K562 (cell line): Measurements from ENCODE around the gene FSTL3. TPM values are rescaled to one million over a fixed set of nuclear protein-coding genes. Genes with fewer than 3 reads are reported as not detected.

Experiments
- ATAC-seq: fragments of 200-7000 bp; cut with Tn5 transposase; 3 replicates; pipeline ENCODE4 v1.9.1; 2020; ENCODE audit warnings: moderate library complexity
- BruUV-seq: library from RNA; stranded (reverse); fragments of 400-500 nt; replicated peaks from 2 replicates; lab custom pipeline; 2021; lab: Mats Ljungman, UMichigan
- CTCF ChIA-PET: fragments of 300-600 bp; formaldehyde crosslinking; extraction: SDS; loops from one replicate; lab custom pipeline; 2021; ENCODE audit warnings: low intra/inter-chr PET ratio; lab: Yijun Ruan, JAX
- POLR2A ChIA-PET: fragments of 300-600, 350-650 bp; sonication (Branson Sonifier 250); formaldehyde crosslinking; extraction: SDS; loops from one replicate; lab custom pipeline; 2021; ENCODE audit warnings: antibody characterized with exemption, inconsistent platforms; lab: Yijun Ruan, JAX
- DNase-seq, 4 experiments: peaks; one replicate each; pipeline versions ENCODE4 v3.0.0 to v3.0.0-alpha.2; 2011 to 2018; ENCODE audit warnings: low spot score in 3 of 4, mixed read lengths in 3 of 4; ENCODE audit errors: extremely low read depth in 1 of 4
- FAIRE-seq: peaks from 2 replicates; lab custom pipeline; 2011; peaks lifted over from hg19 to GRCh38; lab: Jason Lieb, UNC
- H2AFZ ChIP-seq: 2 replicates; pipeline ENCODE4 v1.6.0; 2011; ENCODE audit warnings: low read depth, low read length, control low read depth, inconsistent platforms
- H3K27ac ChIP-seq: fragments of 200-600 bp; 3 replicates; pipeline ENCODE4 v1.8.0; 2011; ENCODE audit warnings: low read depth, mild to moderate bottlenecking, control low read depth, inconsistent platforms, low read length, moderate library complexity, mixed read lengths; ENCODE audit errors: extremely low read depth
- H3K27me3 ChIP-seq, 2 experiments: fragments of 300-600 bp in 1 of 2; 2 replicates in 1 of 2; 3 replicates in 1 of 2; pipeline versions ENCODE4 v1.6.0 to v1.8.0; 2011; ENCODE audit warnings: inconsistent platforms in 2 of 2, low read length in 2 of 2, mild to moderate bottlenecking in 1 of 2, mixed read lengths in 1 of 2, moderate library complexity in 1 of 2; ENCODE audit not compliant: control insufficient read depth in 2 of 2, insufficient read depth in 2 of 2
- H3K36me3 ChIP-seq: fragments of 300-600 bp; 3 replicates; pipeline ENCODE4 v1.8.0; 2011; ENCODE audit warnings: mild to moderate bottlenecking, low read length, inconsistent platforms; ENCODE audit not compliant: control insufficient read depth, insufficient read depth
- H3K4me1 ChIP-seq, 2 experiments: fragments of 200-600 bp in 1 of 2; replicated peaks in 1 of 2; 2 replicates in 1 of 2; 3 replicates in 1 of 2; pipeline versions ENCODE4 v1.5.1 to v1.8.0; 2011; ENCODE audit warnings: inconsistent platforms in 2 of 2, low read length in 2 of 2, mild to moderate bottlenecking in 1 of 2, mixed read lengths in 1 of 2, moderate library complexity in 1 of 2; ENCODE audit not compliant: control insufficient read depth in 2 of 2, insufficient read depth in 2 of 2
- H3K4me2 ChIP-seq: 2 replicates; pipeline ENCODE4 v1.6.1; 2011; ENCODE audit warnings: low read length, control low read depth, inconsistent platforms, mixed read lengths; ENCODE audit not compliant: insufficient read depth
- H3K4me3 ChIP-seq: fragments of 200-600 bp; sonication (generic), shearing (Covaris generic); 2 replicates; pipeline ENCODE4 v1.5.1; 2016; ENCODE audit warnings: control low read depth, inconsistent platforms
- H3K79me2 ChIP-seq: fragments of 200-600 bp; 3 replicates; pipeline ENCODE4 v1.8.0; 2011; ENCODE audit warnings: low read length, inconsistent platforms; ENCODE audit not compliant: control insufficient read depth, insufficient read depth
- H3K9ac ChIP-seq, 2 experiments: 2 replicates each; pipeline versions ENCODE4 v1.6.0 to v1.6.1; 2011; ENCODE audit warnings: low read depth in 2 of 2, low read length in 2 of 2, control low read depth in 1 of 2, inconsistent platforms in 1 of 2, mild to moderate bottlenecking in 1 of 2, mixed read lengths in 1 of 2; ENCODE audit not compliant: insufficient read depth in 1 of 2
- H3K9me1 ChIP-seq: one replicate; pipeline ENCODE4 v1.6.0; 2011; ENCODE audit warnings: inconsistent platforms, mild to moderate bottlenecking, low read length, moderate library complexity; ENCODE audit not compliant: control insufficient read depth, insufficient read depth
- H3K9me3 ChIP-seq: replicated peaks from 2 replicates; pipeline ENCODE4 v1.5.1; 2011; ENCODE audit warnings: low read depth, low read length, inconsistent platforms; ENCODE audit not compliant: control insufficient read depth, insufficient read depth
- H4K20me1 ChIP-seq: replicated peaks from 2 replicates; pipeline ENCODE4 v1.6.1; 2011; ENCODE audit warnings: low read length, inconsistent platforms, mixed read lengths; ENCODE audit not compliant: control insufficient read depth, insufficient read depth
- BMI1 ChIP-seq: fragments of 150-350 bp; IDR thresholded peaks from 2 replicates; pipeline ENCODE4 v1.6.1; 2014; ENCODE audit warnings: low read length
- CBX5 ChIP-seq: IDR thresholded peaks from 2 replicates; pipeline ENCODE4 v1.6.1; 2014; ENCODE audit warnings: low read depth, borderline replicate concordance
- CHAMP1 ChIP-seq: fragments of 450-650 bp; IDR thresholded peaks from 2 replicates; pipeline ENCODE4 v1.6.1; 2016; ENCODE audit warnings: mild to moderate bottlenecking
- EGR1 ChIP-seq: fragments of 450-650 bp; conservative IDR thresholded peaks from 2 replicates; pipeline ENCODE4 v1.6.1; 2017; ENCODE audit warnings: mild to moderate bottlenecking
- MTA1 ChIP-seq: fragments of 450-650 bp; IDR thresholded peaks from 2 replicates; pipeline ENCODE4 v1.6.1; 2017; ENCODE audit warnings: borderline replicate concordance
- MXI1 ChIP-seq: IDR thresholded peaks from 2 replicates; pipeline ENCODE4 v1.6.1; 2011; ENCODE audit warnings: low read depth, mild to moderate bottlenecking, improper control_type of control experiment, low read length
- NFATC3 ChIP-seq: fragments of 450-650 bp; IDR thresholded peaks from 2 replicates; pipeline ENCODE4 v1.6.1; 2017; ENCODE audit warnings: mild to moderate bottlenecking
- RBM25 ChIP-seq: fragments of 200-400 bp; formaldehyde crosslinking; IDR thresholded peaks from 2 replicates; pipeline ENCODE4 v1.6.1; 2018; ENCODE audit warnings: low read length, low read depth, moderate library complexity; ENCODE audit not compliant: severe bottlenecking
- USF1 ChIP-seq: sonication (generic); formaldehyde crosslinking; IDR thresholded peaks from 2 replicates; pipeline ENCODE4 v1.9.0; 2022; ENCODE audit warnings: mild to moderate bottlenecking, missing genetic modification reagents
- YBX1 ChIP-seq: fragments of 450-650 bp; IDR thresholded peaks from 2 replicates; pipeline ENCODE4 v1.7.1; 2016; ENCODE audit warnings: mild to moderate bottlenecking
- ZBTB7A ChIP-seq: IDR thresholded peaks from 2 replicates; pipeline ENCODE4 v1.6.1; 2011; ENCODE audit warnings: low read depth, mild to moderate bottlenecking, low read length, moderate library complexity, borderline replicate concordance; ENCODE audit not compliant: control insufficient read depth
- ZMIZ1 ChIP-seq, 2 experiments: fragments of 150-350 bp in 1 of 2; IDR thresholded peaks; 2 replicates each; pipeline ENCODE4 v1.6.1; 2012 to 2016; ENCODE audit warnings: low read depth in 2 of 2, low read length in 2 of 2, mild to moderate bottlenecking in 1 of 2, moderate library complexity in 1 of 2
- ZNF146 ChIP-seq: IDR thresholded peaks from one replicate; pipeline ENCODE4 v1.6.1; 2018; ENCODE audit warnings: missing compliant biosample characterization; ENCODE audit not compliant: unreplicated experiment
- ZNF174 ChIP-seq: fragments of 250-450 bp; sonication (Bioruptor Pico); IDR thresholded peaks from 2 replicates; pipeline ENCODE4 v1.4.0; 2020; ENCODE audit warnings: mild to moderate bottlenecking
- WGBS: fragments of 100-300 bp; shearing (Covaris generic); methylation state at CpG from one replicate; pipeline ENCODE4 v1.1.6; 2016; ENCODE audit warnings: low coverage, mixed read lengths; ENCODE audit not compliant: insufficient coverage; ENCODE audit errors: missing lambda C conversion rate; 5-methylcytosine and 5-hydroxymethylcytosine counted together
- in situ Hi-C: fragments of 300-500 bp; cut with MboI; formaldehyde crosslinking; loops from 4 replicates; pipeline ENCODE4 v1.15.0; 2018; ENCODE audit warnings: inconsistent platforms, mixed read lengths
- intact Hi-C: fragments of 100-400 bp; cut with micrococcal nuclease; formaldehyde crosslinking; loops from 2 replicates; pipeline ENCODE4 v1.14.2; 2022
- polyA plus RNA-seq, 8 experiments: library from polyadenylated mRNA; depleted of rRNA in 4 of 8; stranded (reverse) in 5 of 8; unstranded in 3 of 8; fragments of >200 nt; fragmentation: Nextera tagmentation in 2 of 8; fragmentation: Illumina TruSeq in 1 of 8; extraction: Ambion mirVana in 2 of 8; extraction: Trizol in 1 of 8; gene quantifications; 2 replicates each; pipeline versions ENCODE4 v1.2.1 to v1.2.3, GENCODE V29; 2011 to 2014; ENCODE audit warnings: inconsistent platforms in 1 of 8, missing spikeins in 1 of 8
- total RNA-seq, 7 experiments: library from RNA; depleted of rRNA in 6 of 7; stranded (reverse); fragments of >200 nt in 6 of 7; fragmentation: Illumina TruSeq in 2 of 7; extraction: Trizol in 2 of 7; gene quantifications; 2 replicates each; pipeline versions ENCODE4 v1.2.1 to v1.2.3, GENCODE V29; 2011 to 2021; ENCODE audit warnings: low replicate concordance in 1 of 7

Gene FSTL3
- total and polyA plus RNA-seq, 9 of the 15 experiments (the other 6 are each of a cell fraction or from before 2014, with no cell fraction given): 0.35 to 6.8 (median 4.2) TPM; not detected in 1

- TF ChIP-seq ZNF174 (CRISPR knock-in tag): no peak
Measured at GRCh38 chr19:718991-719512, 42.9 kb downstream of the FSTL3 start (continued).

- CTCF ChIA-PET: interaction anchor here (0.7 kb wide), 1 partner anchor 10 kb away, joined by 3 read pairs; no protein-coding TSS in a partner anchor
- Histone ChIP-seq H3K4me3 (no peak overlapping the region), H3K36me3 (no peaks in the 10 kb centered on the region), H3K4me2 (no peak overlapping the region), H3K9ac (peak overlapping the region in 1 of 2 experiments; percentile 64; a peak in 1 of 4 replicates), H3K27me3 (no peaks in the 10 kb centered on the region), H2AFZ (no peak overlapping the region), H4K20me1 (no peaks in the 10 kb centered on the region), H3K9me3 (no peaks in the 10 kb centered on the region; the same call in 1 of the 2 replicates), H3K27ac (no peak overlapping the region), H3K9me1 (no peaks in the 10 kb centered on the region), H3K79me2 (no peaks in the 10 kb centered on the region), H3K4me1 (peaks cover 0 to 46% of the 10 kb centered on the region in 2 experiments; a peak in 2 of 5 replicates)
- intact Hi-C loops: no loop called here
- peak; percentile 76 for ATAC-seq
- DNase-seq: peak; percentile 58 to 91 (median 84)
- FAIRE-seq: no peak
- POLR2A ChIA-PET: interaction anchor here (0.6 to 1.4 kb wide), 2 partner anchors 8 to 228 kb away, joined by 3 to 5 read pairs; no protein-coding TSS in a partner anchor
- BruUV-seq: no TSS peak
- 23% methylated on average over 26 of the region's 79 CpGs for WGBS
- in situ Hi-C loops: no loop called here
- TF ChIP-seq BMI1: peak; percentile 82
- no peak for TF ChIP-seq NFATC3
- TF ChIP-seq ZBTB7A: 0 out of 2 replicates have a peak, but pooled peaks have one; percentile 53
- no peak for TF ChIP-seq EGR1
- TF ChIP-seq RBM25: peak; percentile 89
- no peak for TF ChIP-seq CHAMP1
- TF ChIP-seq CBX5: no peak
- peak; percentile 89 for TF ChIP-seq MXI1
- no peak for TF ChIP-seq MTA1
- TF ChIP-seq YBX1: no peak
- TF ChIP-seq ZMIZ1 (IDR thresholded peaks at IDR 0.05; ENCODE audit: low read depth in 2 of 2, low read length in 2 of 2): no peak
- no peak for TF ChIP-seq USF1
- no peak for TF ChIP-seq ZNF146
Measured at GRCh38 chr19:719636-720344, 43.6 kb downstream of the FSTL3 start.
